Liver (tissue), 9 donors: ENCODE results near the gene MFF. TPM values are rescaled to one million over a fixed set of nuclear protein-coding genes. Genes with fewer than 3 reads are reported as not detected.

Experiments used
- DNase-seq: peaks from one replicate; pipeline ENCODE4 v3.0.0-alpha.2; 2017; ENCODE audit warnings: low spot score
- H3K27ac ChIP-seq, 2 donors: one replicate each; pipeline ENCODE4 v1.7.0; 2013; ENCODE audit warnings: inconsistent platforms in 2 of 2, low read length in 2 of 2, control low read depth in 1 of 2, low read depth in 1 of 2, mild to moderate bottlenecking in 1 of 2
- H3K27me3 ChIP-seq, 4 donors: one replicate each; pipeline versions ENCODE4 v1.6.1 to v1.7.0; 2013; ENCODE audit warnings: low read length in 3 of 4, inconsistent platforms in 1 of 4, mild to moderate bottlenecking in 1 of 4, moderate library complexity in 1 of 4; ENCODE audit not compliant: control insufficient read depth in 4 of 4, insufficient read depth in 4 of 4
- H3K36me3 ChIP-seq, 4 donors: one replicate each; pipeline versions ENCODE4 v1.6.1 to v1.7.0; 2013; ENCODE audit warnings: low read length in 3 of 4, mild to moderate bottlenecking in 3 of 4, low read depth in 1 of 4, moderate library complexity in 1 of 4; ENCODE audit not compliant: control insufficient read depth in 4 of 4, insufficient read depth in 3 of 4
- H3K4me1 ChIP-seq, 4 donors: one replicate each; pipeline versions ENCODE4 v1.6.1 to v1.7.0; 2013; ENCODE audit warnings: low read length in 3 of 4, mild to moderate bottlenecking in 3 of 4, moderate library complexity in 1 of 4; ENCODE audit not compliant: control insufficient read depth in 4 of 4, insufficient read depth in 4 of 4
- H3K4me3 ChIP-seq, 3 donors: one replicate each; pipeline versions ENCODE4 v1.6.1 to v1.7.0; 2013; ENCODE audit warnings: low read length in 3 of 3, control low read depth in 1 of 3, low read depth in 1 of 3, mild to moderate bottlenecking in 1 of 3
- H3K9ac ChIP-seq, 2 donors: one replicate each; pipeline ENCODE4 v1.7.0; 2013; ENCODE audit warnings: low read length in 2 of 2, mild to moderate bottlenecking in 2 of 2, moderate library complexity in 2 of 2, control low read depth in 1 of 2, low read depth in 1 of 2
- H3K9me3 ChIP-seq, 4 donors: one replicate each; pipeline versions ENCODE4 v1.6.1 to v1.7.0; 2013; ENCODE audit warnings: low read length in 3 of 4; ENCODE audit not compliant: control insufficient read depth in 4 of 4
- EGR1 ChIP-seq, 2 donors: IDR thresholded peaks; 2 replicates each; pipeline ENCODE4 v1.6.1; 2016 to 2018; ENCODE audit warnings: antibody characterized with exemption in 2 of 2, low read depth in 2 of 2
- FOXA1 ChIP-seq: IDR thresholded peaks from 2 replicates; pipeline ENCODE4 v1.6.1; 2016; ENCODE audit warnings: antibody characterized with exemption
- FOXA2 ChIP-seq: IDR thresholded peaks from 2 replicates; pipeline ENCODE4 v1.6.1; 2016; ENCODE audit warnings: antibody characterized with exemption
- GABPA ChIP-seq, 2 donors: IDR thresholded peaks in 1 of 2; conservative IDR thresholded peaks in 1 of 2; 2 replicates each; pipeline ENCODE4 v1.6.1; 2016; ENCODE audit warnings: antibody characterized with exemption in 2 of 2, mild to moderate bottlenecking in 1 of 2, moderate library complexity in 1 of 2
- HNF4A ChIP-seq, 2 donors: conservative IDR thresholded peaks; 2 replicates each; pipeline ENCODE4 v1.6.1; 2016; ENCODE audit warnings: antibody characterized with exemption in 2 of 2, mild to moderate bottlenecking in 2 of 2
- HNF4G ChIP-seq: IDR thresholded peaks from 2 replicates; pipeline ENCODE4 v1.6.1; 2016; ENCODE audit warnings: antibody characterized with exemption
- JUND ChIP-seq, 2 donors: IDR thresholded peaks; 2 replicates each; pipeline ENCODE4 v1.6.1; 2016; ENCODE audit warnings: antibody characterized with exemption in 2 of 2
- NR2F2 ChIP-seq: IDR thresholded peaks from 2 replicates; pipeline ENCODE4 v1.6.1; 2016; ENCODE audit warnings: antibody characterized with exemption
- RAD21 ChIP-seq, 2 donors: IDR thresholded peaks; 2 replicates each; pipeline ENCODE4 v1.6.1; 2016; ENCODE audit warnings: antibody characterized with exemption in 2 of 2, mild to moderate bottlenecking in 2 of 2
- RXRA ChIP-seq, 2 donors: IDR thresholded peaks; 2 replicates each; pipeline ENCODE4 v1.6.1; 2017 to 2018; ENCODE audit warnings: antibody characterized with exemption in 2 of 2, mild to moderate bottlenecking in 1 of 2
- SP1 ChIP-seq: IDR thresholded peaks from 2 replicates; pipeline ENCODE4 v1.6.1; 2018; ENCODE audit warnings: antibody characterized with exemption, mild to moderate bottlenecking
- TAF1 ChIP-seq: conservative IDR thresholded peaks from 2 replicates; pipeline ENCODE4 v1.6.1; 2016; ENCODE audit warnings: antibody characterized with exemption, mild to moderate bottlenecking
- YY1 ChIP-seq: IDR thresholded peaks from 2 replicates; pipeline ENCODE4 v1.6.1; 2016; ENCODE audit warnings: antibody characterized with exemption, mild to moderate bottlenecking
- WGBS: extraction: QIAGEN DNeasy Blood & Tissue Kit; methylation state at CpG from one replicate; pipeline ENCODE4 v1.1.7; 2013; 5-methylcytosine and 5-hydroxymethylcytosine counted together
- polyA plus RNA-seq, 2 donors: library from polyadenylated mRNA; stranded (reverse) in 1 of 2; unstranded in 1 of 2; fragments of 200-250 nt in 1 of 2; fragments of >200 nt in 1 of 2; fragmentation: Nextera tagmentation in 1 of 2; extraction: Ambion mirVana in 1 of 2; gene quantifications; one replicate each; pipeline versions ENCODE4 v1.2.1 to v1.2.3, GENCODE V29; 2013 to 2015
- total RNA-seq, 2 donors: library from RNA; depleted of rRNA; stranded (reverse); fragments of >200 nt; gene quantifications; one replicate each; pipeline ENCODE4 v1.2.3, GENCODE V29; 2014
- TF ChIP-seq, protein P1 (sequence below): IDR thresholded peaks from 2 replicates; pipeline ENCODE4 v1.6.1; 2016; ENCODE audit warnings: antibody characterized with exemption
- TF ChIP-seq, protein P2 (sequence below): IDR thresholded peaks from 2 replicates; pipeline ENCODE4 v1.6.1; 2016; ENCODE audit warnings: antibody characterized with exemption
- TF ChIP-seq, protein P3 (sequence below): IDR thresholded peaks from 2 replicates; pipeline ENCODE4 v1.6.1; 2016; ENCODE audit warnings: antibody characterized with exemption, mild to moderate bottlenecking
- TF ChIP-seq, protein P4 (sequence below): fragments of 150-350 bp; IDR thresholded peaks from 2 replicates; pipeline ENCODE4 v1.5.1; 2017; ENCODE audit warnings: improper control_type of control experiment, low read depth, low read length; ENCODE audit not compliant: missing input control
- TF ChIP-seq, protein P5 (sequence below): IDR thresholded peaks from 2 replicates; pipeline ENCODE4 v1.6.1; 2016; ENCODE audit warnings: antibody characterized with exemption
- donor health status: healthy.
- donor health status: healthy.
- donor health status: healthy.
- donor health status: healthy.
- donor health status: healthy.

MFF gene
- total and polyA plus RNA-seq, 4 donors: 28.9 to 40.8 (median 33.2) TPM

DNA sequence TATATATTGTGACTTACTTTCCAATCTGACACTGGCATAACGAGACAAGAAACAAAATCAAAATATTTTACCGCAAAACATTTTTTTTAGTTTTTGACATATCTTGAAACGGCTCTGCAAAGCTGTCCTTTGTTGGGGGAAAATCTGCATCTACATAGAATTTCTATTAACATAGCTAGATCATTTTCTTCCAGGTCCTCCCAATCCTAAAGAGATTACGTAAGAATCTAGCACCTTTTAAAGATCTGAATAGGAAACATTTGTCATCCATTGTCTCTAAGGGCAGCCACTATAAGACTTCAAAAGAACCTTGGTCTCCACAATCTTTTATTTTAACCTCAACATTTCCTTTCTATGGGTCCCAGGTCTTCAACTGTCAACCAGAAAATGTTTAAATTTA, 1.2 kb upstream of the MFF start:
- 98% methylated on average over 4 of the region's 4 CpGs for WGBS
- no peaks in the 10 kb centered on the region for H3K27me3 ChIP-seq
- H3K9me3 ChIP-seq: peaks cover 0 to 1% (median 0%) of the 10 kb centered on the region in 4 donors
- no peak overlapping the region for H3K27ac ChIP-seq
- H3K9ac ChIP-seq: no peak overlapping the region
- H3K4me1 ChIP-seq: peaks cover 6 to 21% (median 13%) of the 10 kb centered on the region in 4 donors
- no peaks in the 10 kb centered on the region for H3K36me3 ChIP-seq
- no peak overlapping the region for H3K4me3 ChIP-seq
- no peak for DNase-seq
- TF ChIP-seq, protein P1, sequence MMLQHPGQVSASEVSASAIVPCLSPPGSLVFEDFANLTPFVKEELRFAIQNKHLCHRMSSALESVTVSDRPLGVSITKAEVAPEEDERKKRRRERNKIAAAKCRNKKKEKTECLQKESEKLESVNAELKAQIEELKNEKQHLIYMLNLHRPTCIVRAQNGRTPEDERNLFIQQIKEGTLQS: no peak
- no peak for TF ChIP-seq FOXA1
- TF ChIP-seq, protein P2, sequence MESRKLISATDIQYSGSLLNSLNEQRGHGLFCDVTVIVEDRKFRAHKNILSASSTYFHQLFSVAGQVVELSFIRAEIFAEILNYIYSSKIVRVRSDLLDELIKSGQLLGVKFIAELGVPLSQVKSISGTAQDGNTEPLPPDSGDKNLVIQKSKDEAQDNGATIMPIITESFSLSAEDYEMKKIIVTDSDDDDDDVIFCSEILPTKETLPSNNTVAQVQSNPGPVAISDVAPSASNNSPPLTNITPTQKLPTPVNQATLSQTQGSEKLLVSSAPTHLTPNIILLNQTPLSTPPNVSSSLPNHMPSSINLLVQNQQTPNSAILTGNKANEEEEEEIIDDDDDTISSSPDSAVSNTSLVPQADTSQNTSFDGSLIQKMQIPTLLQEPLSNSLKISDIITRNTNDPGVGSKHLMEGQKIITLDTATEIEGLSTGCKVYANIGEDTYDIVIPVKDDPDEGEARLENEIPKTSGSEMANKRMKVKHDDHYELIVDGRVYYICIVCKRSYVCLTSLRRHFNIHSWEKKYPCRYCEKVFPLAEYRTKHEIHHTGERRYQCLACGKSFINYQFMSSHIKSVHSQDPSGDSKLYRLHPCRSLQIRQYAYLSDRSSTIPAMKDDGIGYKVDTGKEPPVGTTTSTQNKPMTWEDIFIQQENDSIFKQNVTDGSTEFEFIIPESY: no peak
- TF ChIP-seq SP1: no peak
- TF ChIP-seq HNF4A (conservative IDR thresholded peaks at IDR 0.05): no peak
- TF ChIP-seq NR2F2: no peak
- no peak for TF ChIP-seq YY1
- TF ChIP-seq RXRA (IDR thresholded peaks at IDR 0.05): no peak
- TF ChIP-seq, protein P3, sequence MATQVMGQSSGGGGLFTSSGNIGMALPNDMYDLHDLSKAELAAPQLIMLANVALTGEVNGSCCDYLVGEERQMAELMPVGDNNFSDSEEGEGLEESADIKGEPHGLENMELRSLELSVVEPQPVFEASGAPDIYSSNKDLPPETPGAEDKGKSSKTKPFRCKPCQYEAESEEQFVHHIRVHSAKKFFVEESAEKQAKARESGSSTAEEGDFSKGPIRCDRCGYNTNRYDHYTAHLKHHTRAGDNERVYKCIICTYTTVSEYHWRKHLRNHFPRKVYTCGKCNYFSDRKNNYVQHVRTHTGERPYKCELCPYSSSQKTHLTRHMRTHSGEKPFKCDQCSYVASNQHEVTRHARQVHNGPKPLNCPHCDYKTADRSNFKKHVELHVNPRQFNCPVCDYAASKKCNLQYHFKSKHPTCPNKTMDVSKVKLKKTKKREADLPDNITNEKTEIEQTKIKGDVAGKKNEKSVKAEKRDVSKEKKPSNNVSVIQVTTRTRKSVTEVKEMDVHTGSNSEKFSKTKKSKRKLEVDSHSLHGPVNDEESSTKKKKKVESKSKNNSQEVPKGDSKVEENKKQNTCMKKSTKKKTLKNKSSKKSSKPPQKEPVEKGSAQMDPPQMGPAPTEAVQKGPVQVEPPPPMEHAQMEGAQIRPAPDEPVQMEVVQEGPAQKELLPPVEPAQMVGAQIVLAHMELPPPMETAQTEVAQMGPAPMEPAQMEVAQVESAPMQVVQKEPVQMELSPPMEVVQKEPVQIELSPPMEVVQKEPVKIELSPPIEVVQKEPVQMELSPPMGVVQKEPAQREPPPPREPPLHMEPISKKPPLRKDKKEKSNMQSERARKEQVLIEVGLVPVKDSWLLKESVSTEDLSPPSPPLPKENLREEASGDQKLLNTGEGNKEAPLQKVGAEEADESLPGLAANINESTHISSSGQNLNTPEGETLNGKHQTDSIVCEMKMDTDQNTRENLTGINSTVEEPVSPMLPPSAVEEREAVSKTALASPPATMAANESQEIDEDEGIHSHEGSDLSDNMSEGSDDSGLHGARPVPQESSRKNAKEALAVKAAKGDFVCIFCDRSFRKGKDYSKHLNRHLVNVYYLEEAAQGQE: no peak
- TF ChIP-seq, protein P4, sequence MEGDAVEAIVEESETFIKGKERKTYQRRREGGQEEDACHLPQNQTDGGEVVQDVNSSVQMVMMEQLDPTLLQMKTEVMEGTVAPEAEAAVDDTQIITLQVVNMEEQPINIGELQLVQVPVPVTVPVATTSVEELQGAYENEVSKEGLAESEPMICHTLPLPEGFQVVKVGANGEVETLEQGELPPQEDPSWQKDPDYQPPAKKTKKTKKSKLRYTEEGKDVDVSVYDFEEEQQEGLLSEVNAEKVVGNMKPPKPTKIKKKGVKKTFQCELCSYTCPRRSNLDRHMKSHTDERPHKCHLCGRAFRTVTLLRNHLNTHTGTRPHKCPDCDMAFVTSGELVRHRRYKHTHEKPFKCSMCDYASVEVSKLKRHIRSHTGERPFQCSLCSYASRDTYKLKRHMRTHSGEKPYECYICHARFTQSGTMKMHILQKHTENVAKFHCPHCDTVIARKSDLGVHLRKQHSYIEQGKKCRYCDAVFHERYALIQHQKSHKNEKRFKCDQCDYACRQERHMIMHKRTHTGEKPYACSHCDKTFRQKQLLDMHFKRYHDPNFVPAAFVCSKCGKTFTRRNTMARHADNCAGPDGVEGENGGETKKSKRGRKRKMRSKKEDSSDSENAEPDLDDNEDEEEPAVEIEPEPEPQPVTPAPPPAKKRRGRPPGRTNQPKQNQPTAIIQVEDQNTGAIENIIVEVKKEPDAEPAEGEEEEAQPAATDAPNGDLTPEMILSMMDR: no peak
- no peak for TF ChIP-seq TAF1
- TF ChIP-seq EGR1 (IDR thresholded peaks at IDR 0.05; ENCODE audit: low read depth in 2 of 2): no peak
- TF ChIP-seq JUND (IDR thresholded peaks at IDR 0.05): no peak
- TF ChIP-seq, protein P5, sequence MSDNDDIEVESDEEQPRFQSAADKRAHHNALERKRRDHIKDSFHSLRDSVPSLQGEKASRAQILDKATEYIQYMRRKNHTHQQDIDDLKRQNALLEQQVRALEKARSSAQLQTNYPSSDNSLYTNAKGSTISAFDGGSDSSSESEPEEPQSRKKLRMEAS: no peak
- TF ChIP-seq HNF4G: no peak
- no peak for TF ChIP-seq FOXA2
- TF ChIP-seq GABPA (IDR thresholded peaks at IDR 0.05 in 1 of 2, conservative IDR thresholded peaks at IDR 0.05 in 1 of 2): no peak
- TF ChIP-seq RAD21 (IDR thresholded peaks at IDR 0.05): no peak
